Measurements from ENCODE around the gene NUP188. TPM values are rescaled to one million over a fixed set of nuclear protein-coding genes. Genes with fewer than 3 reads are reported as not detected.

NUP188 gene
- total RNA-seq, 2 donors from 2014 or later: 34.6 to 88.6 TPM

GRCh38 chr9:129009584-129010141 is 62.2 kb downstream of the NUP188 start:
- no peaks in the 10 kb centered on the region for H3K9me3 ChIP-seq
- WGBS: 91% methylated on average over 16 of the region's 17 CpGs
- H3K4me1 ChIP-seq (replicated peaks): no peaks in the 10 kb centered on the region
- no peak for TF ChIP-seq CTCF (IDR thresholded peaks at IDR 0.05)
- no peak for TF ChIP-seq POLR2A (IDR thresholded peaks at IDR 0.05)
- no peak for TF ChIP-seq POLR2AphosphoS5 (IDR thresholded peaks at IDR 0.05)
- peaks cover 0 to 22% of the 10 kb centered on the region in 2 donors for H3K36me3 ChIP-seq
- no peak for DNase-seq (ENCODE audit: low spot score)
- H3K27ac ChIP-seq: no peak overlapping the region
- H3K4me3 ChIP-seq: no peak overlapping the region
- intact Hi-C loops (cut with DNase I): no loop called here
- no peaks in the 10 kb centered on the region for H3K27me3 ChIP-seq (replicated peaks; ENCODE audit: insufficient read depth)

GRCh38 chr9:129010267-129010975 is 62.9 kb downstream of the NUP188 start:
- WGBS: 91% methylated on average over 8 of the region's 8 CpGs
- Histone ChIP-seq H3K27me3 (replicated peaks; ENCODE audit: insufficient read depth) (no peaks in the 10 kb centered on the region), H3K27ac (no peak overlapping the region), H3K4me1 (replicated peaks) (no peaks in the 10 kb centered on the region), H3K4me3 (no peak overlapping the region), H3K9me3 (no peaks in the 10 kb centered on the region), H3K36me3 (peaks cover 0 to 27% of the 10 kb centered on the region in 2 donors)
- DNase-seq (ENCODE audit: low spot score): no peak
- intact Hi-C loops (cut with DNase I): no loop called here
- TF ChIP-seq POLR2A (IDR thresholded peaks at IDR 0.05): no peak
- no peak for TF ChIP-seq POLR2AphosphoS5 (IDR thresholded peaks at IDR 0.05)
- no peak for TF ChIP-seq CTCF (IDR thresholded peaks at IDR 0.05)

GRCh38 chr9:129011170-129011569 is 63.7 kb downstream of the NUP188 start:
- Histone ChIP-seq H3K36me3 (peaks cover 0 to 27% of the 10 kb centered on the region in 2 donors), H3K4me3 (no peak overlapping the region), H3K9me3 (no peaks in the 10 kb centered on the region), H3K4me1 (replicated peaks) (no peaks in the 10 kb centered on the region), H3K27me3 (replicated peaks; ENCODE audit: insufficient read depth) (no peaks in the 10 kb centered on the region), H3K27ac (no peak overlapping the region)
- 93% methylated on average over 19 of the region's 19 CpGs for WGBS
- DNase-seq (ENCODE audit: low spot score): no peak
- intact Hi-C loops (cut with DNase I): no loop called here
- TF ChIP-seq POLR2AphosphoS5 (IDR thresholded peaks at IDR 0.05): no peak
- no peak for TF ChIP-seq CTCF (IDR thresholded peaks at IDR 0.05)
- TF ChIP-seq POLR2A (IDR thresholded peaks at IDR 0.05): no peak

GRCh38 chr9:129011761-129012181 is 64.3 kb downstream of the NUP188 start:
- no peak for TF ChIP-seq POLR2AphosphoS5 (IDR thresholded peaks at IDR 0.05)
- no peak for TF ChIP-seq POLR2A (IDR thresholded peaks at IDR 0.05)
- TF ChIP-seq CTCF (IDR thresholded peaks at IDR 0.05): no peak
- intact Hi-C loops (cut with DNase I): no loop called here
- no peaks in the 10 kb centered on the region for H3K9me3 ChIP-seq
- H3K4me3 ChIP-seq: no peak overlapping the region
- H3K27ac ChIP-seq: no peak overlapping the region
- peaks cover 0 to 27% of the 10 kb centered on the region in 2 donors for H3K36me3 ChIP-seq
- H3K27me3 ChIP-seq (replicated peaks; ENCODE audit: insufficient read depth): no peaks in the 10 kb centered on the region
- WGBS: 83% methylated on average over 11 of the region's 11 CpGs
- DNase-seq (ENCODE audit: low spot score): no peak
- H3K4me1 ChIP-seq (replicated peaks): no peaks in the 10 kb centered on the region

- intact Hi-C loops (cut with DNase I): no loop called here
- Histone ChIP-seq H3K9me3 (no peaks in the 10 kb centered on the region), H3K27ac (no peak overlapping the region), H3K27me3 (replicated peaks; ENCODE audit: insufficient read depth) (no peaks in the 10 kb centered on the region), H3K36me3 (peaks cover 0 to 27% of the 10 kb centered on the region in 2 donors), H3K4me1 (replicated peaks) (no peaks in the 10 kb centered on the region), H3K4me3 (no peak overlapping the region)
- TF ChIP-seq CTCF (IDR thresholded peaks at IDR 0.05) (no peak), POLR2AphosphoS5 (IDR thresholded peaks at IDR 0.05) (no peak), POLR2A (IDR thresholded peaks at IDR 0.05) (no peak)
- 81% methylated on average over 5 of the region's 7 CpGs for WGBS
- DNase-seq (ENCODE audit: low spot score): no peak
These were observed 64.8 kb downstream of the NUP188 start for GRCh38 chr9:129012343-129012742.
